ENCODE data around the gene MCOLN1. TPM values are rescaled to one million over a fixed set of nuclear protein-coding genes. Genes with fewer than 3 reads are reported as not detected.

MCOLN1 gene
- total and polyA plus RNA-seq, 12 donors, result 10.4 to 34.9 (median 15.1) TPM

GRCh38 chr19:7480222-7480969, 42.0 kb upstream of the MCOLN1 start:
- TF ChIP-seq CTCF (IDR thresholded peaks at IDR 0.05), result no peak
- no peak overlapping the region for H3K4me3 ChIP-seq
- no peaks in the 10 kb centered on the region for H3K9me3 ChIP-seq
- peak in 1 of 8 donors; percentile 47 for ATAC-seq
- intact Hi-C loops (cut with DNase I), result no loop called here
- peak overlapping the region in 5 of 10 donors; percentile 12 to 86 (median 20) for H3K27ac ChIP-seq
- no peak for DNase-seq
- WGBS, 2 donors, result 70 to 75% methylated on average over 11 of the region's 11 CpGs
- H3K4me1 ChIP-seq, result peaks cover 0 to 37% (median 9%) of the 10 kb centered on the region in 9 donors
- peaks cover 0 to 3% (median 0%) of the 10 kb centered on the region in 9 donors for H3K36me3 ChIP-seq
- no peaks in the 10 kb centered on the region for H3K27me3 ChIP-seq

DNA sequence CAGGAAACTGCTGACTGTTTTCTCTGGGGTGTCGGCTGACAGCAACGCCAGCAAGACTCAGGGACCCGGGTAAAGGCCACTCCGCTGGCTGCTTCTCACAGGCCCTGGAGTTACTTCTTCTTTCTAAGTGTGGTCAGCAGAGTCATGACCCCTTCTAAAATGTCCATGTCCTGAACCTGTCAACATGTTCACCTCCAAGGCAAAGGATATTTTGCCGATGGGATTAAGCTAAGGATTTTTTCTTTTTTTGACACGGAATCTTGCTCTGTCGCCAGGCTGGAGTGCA, 41.5 kb upstream of the MCOLN1 start:
- TF ChIP-seq CTCF (IDR thresholded peaks at IDR 0.05), result no peak
- ATAC-seq (peak in 1 of 8 donors; percentile 20), DNase-seq (no peak)
- Histone ChIP-seq H3K4me3 (no peak overlapping the region), H3K27me3 (no peaks in the 10 kb centered on the region), H3K9me3 (no peaks in the 10 kb centered on the region), H3K36me3 (peaks cover 0 to 3% (median 0%) of the 10 kb centered on the region in 9 donors), H3K27ac (peak overlapping the region in 3 of 10 donors; percentile 20 to 86 (median 28)), H3K4me1 (peaks cover 0 to 37% (median 9%) of the 10 kb centered on the region in 9 donors)
- WGBS, 2 donors, result 79 to 86% methylated on average over 7 of the region's 7 CpGs
- intact Hi-C loops (cut with DNase I), result no loop called here

GRCh38 chr19:7482584-7483439, 39.6 kb upstream of the MCOLN1 start:
- Histone ChIP-seq H3K4me1 (peaks cover 0 to 37% (median 9%) of the 10 kb centered on the region in 9 donors), H3K27ac (no peak overlapping the region), H3K9me3 (no peaks in the 10 kb centered on the region), H3K36me3 (peaks cover 0 to 3% (median 0%) of the 10 kb centered on the region in 9 donors), H3K4me3 (no peak overlapping the region), H3K27me3 (no peaks in the 10 kb centered on the region)
- intact Hi-C loops (cut with DNase I), result no loop called here
- DNase-seq (peak in 1 of 2 donors; percentile 49), ATAC-seq (peak in 5 of 8 donors; percentile 9 to 52 (median 32))
- WGBS, 2 donors, result 34 to 35% methylated on average over 37 of the region's 37 CpGs
- TF ChIP-seq CTCF (IDR thresholded peaks at IDR 0.05), result no peak

GRCh38 chr19:7483720-7484201, 38.7 kb upstream of the MCOLN1 start:
- no peak overlapping the region for H3K27ac ChIP-seq
- no peaks in the 10 kb centered on the region for H3K9me3 ChIP-seq
- TF ChIP-seq CTCF (IDR thresholded peaks at IDR 0.05), result no peak
- peaks cover 0 to 3% (median 0%) of the 10 kb centered on the region in 9 donors for H3K36me3 ChIP-seq
- ATAC-seq, result peak in 1 of 8 donors; percentile 15
- intact Hi-C loops (cut with DNase I), result no loop called here
- DNase-seq, result no peak
- no peaks in the 10 kb centered on the region for H3K27me3 ChIP-seq
- H3K4me3 ChIP-seq, result no peak overlapping the region
- WGBS, 2 donors, result 71 to 82% methylated on average over 17 of the region's 17 CpGs
- peaks cover 0 to 45% (median 14%) of the 10 kb centered on the region in 9 donors for H3K4me1 ChIP-seq

Data from heart right ventricle (tissue), 16 donors.